PC-3 (cell line): ENCODE measurements around the gene TMIGD1. TPM values are rescaled to one million over a fixed set of nuclear protein-coding genes. Genes with fewer than 3 reads are reported as not detected.
"Not testable (repeated sequence)": the region's sequence is repeated elsewhere in the genome, so short reads cannot be mapped to it uniquely, and the experiment has no call there.

Experiments
- ATAC-seq: fragments of 200-7000 bp; cut with Tn5 transposase; 2 replicates; pipeline ENCODE4 v1.9.1; 2020; ENCODE audit warnings: mild to moderate bottlenecking, moderate library complexity
- BruUV-seq: library from RNA; stranded (reverse); fragments of 400-500 nt; replicated peaks from 2 replicates; lab custom pipeline; 2021; lab: Mats Ljungman, UMichigan
- CTCF ChIA-PET: fragments of 300-600 bp; sonication (Branson Sonifier 250); formaldehyde crosslinking; loops from one replicate; lab custom pipeline; 2022; ENCODE audit warnings: antibody characterized with exemption; lab: Charles Lee
- POLR2A ChIA-PET: fragments of 300-600 bp; sonication (Branson Sonifier 250); formaldehyde crosslinking; loops from one replicate; lab custom pipeline; 2022; ENCODE audit warnings: antibody characterized with exemption; ENCODE audit not compliant: unreplicated experiment; lab: Charles Lee
- DNase-seq: peaks from one replicate; pipeline ENCODE4 v3.0.0-alpha.2; 2015
- H2AFZ ChIP-seq: fragments of 300-600 bp; sonication (generic); 2 replicates; pipeline ENCODE4 v1.6.0; 2016; ENCODE audit warnings: antibody characterized with exemption, low read length
- H3F3A ChIP-seq: fragments of 300-600 bp; sonication (generic); one replicate; pipeline ENCODE4 v1.6.0; 2017; ENCODE audit warnings: antibody characterized with exemption, low read length, control low read depth, mild to moderate bottlenecking; ENCODE audit not compliant: unreplicated experiment
- H3K27ac ChIP-seq: fragments of 300-600 bp; sonication (generic); 2 replicates; pipeline ENCODE4 v1.5.1; 2016; ENCODE audit warnings: mild to moderate bottlenecking, low read length
- H3K27me3 ChIP-seq: fragments of 300-600 bp; sonication (generic); 2 replicates; pipeline ENCODE4 v1.6.1; 2016; ENCODE audit warnings: low read length, mixed read lengths
- H3K36me3 ChIP-seq: fragments of 300-600 bp; sonication (generic); 2 replicates; pipeline ENCODE4 v1.6.1; 2016; ENCODE audit warnings: low read depth, mixed run types, low read length, mixed read lengths
- H3K4me1 ChIP-seq: fragments of 300-600 bp; sonication (generic); 2 replicates; pipeline ENCODE4 v1.5.1; 2016; ENCODE audit warnings: low read length; ENCODE audit not compliant: insufficient read depth
- H3K4me2 ChIP-seq: fragments of 300-600 bp; sonication (generic); 2 replicates; pipeline ENCODE4 v1.6.0; 2016; ENCODE audit warnings: low read length
- H3K4me3 ChIP-seq: fragments of 300-600 bp; sonication (generic); 2 replicates; pipeline ENCODE4 v1.5.1; 2016; ENCODE audit warnings: mild to moderate bottlenecking, low read length, mixed read lengths
- H3K79me2 ChIP-seq: fragments of 300-600 bp; sonication (generic); 2 replicates; pipeline ENCODE4 v1.6.1; 2017; ENCODE audit warnings: low read length, mixed read lengths
- H3K9ac ChIP-seq: fragments of 300-600 bp; sonication (generic); 2 replicates; pipeline ENCODE4 v1.6.0; 2016; ENCODE audit warnings: mild to moderate bottlenecking, low read length
- H3K9me2 ChIP-seq: fragments of 300-600 bp; sonication (generic); replicated peaks from 2 replicates; pipeline ENCODE4 v1.6.1; 2016; ENCODE audit warnings: mixed run types, low read length, mixed read lengths
- H3K9me3 ChIP-seq: fragments of 300-600 bp; sonication (generic); 2 replicates; pipeline ENCODE4 v1.6.1; 2016; ENCODE audit warnings: low read length, mixed read lengths
- H4K20me1 ChIP-seq: fragments of 300-600 bp; sonication (generic); 2 replicates; pipeline ENCODE4 v1.6.1; 2016; ENCODE audit warnings: low read length, mixed read lengths
- CTCF ChIP-seq: fragments of 300-600 bp; sonication (generic); conservative IDR thresholded peaks from 2 replicates; pipeline ENCODE4 v1.5.1; 2017; ENCODE audit warnings: antibody characterized with exemption, low read depth, mild to moderate bottlenecking, low read length
- EZH2 ChIP-seq: fragments of 300-600 bp; sonication (generic); IDR thresholded peaks from one replicate; pipeline ENCODE4 v1.6.1; 2017; ENCODE audit warnings: antibody characterized with exemption, mild to moderate bottlenecking, low read length; ENCODE audit not compliant: unreplicated experiment
- EZH2phosphoT487 ChIP-seq: fragments of 300-600 bp; sonication (generic); IDR thresholded peaks from 2 replicates; pipeline ENCODE4 v1.6.1; 2018; ENCODE audit warnings: mild to moderate bottlenecking, antibody characterized with exemption, low read length, borderline replicate concordance
- intact Hi-C: fragments of 100-400 bp; cut with micrococcal nuclease; formaldehyde crosslinking; loops from 2 replicates; pipeline ENCODE4 v1.9.0; 2023
- total RNA-seq: library from RNA; depleted of rRNA; stranded (reverse); fragments of >200 nt; gene quantifications from 2 replicates; pipeline ENCODE4 v1.2.3, GENCODE V29; 2014

TMIGD1 gene
- total RNA-seq, 1 experiment from 2014 or later: not detected

- Histone ChIP-seq H3K9me2 (no peaks in the 10 kb centered on the region), H3K4me3 (no peak overlapping the region), H2AFZ (peak overlapping the region; percentile 71; the same call in 1 of the 2 replicates), H3K9me3 (no peaks in the 10 kb centered on the region), H3K4me1 (peaks cover 37% of the 10 kb centered on the region), H3K9ac (no peak overlapping the region), H3K36me3 (no peaks in the 10 kb centered on the region), H3K79me2 (no peaks in the 10 kb centered on the region), H3K4me2 (peak overlapping the region; percentile 79; the same call in 1 of the 2 replicates), H4K20me1 (no peaks in the 10 kb centered on the region), H3K27ac (peak overlapping the region; percentile 80), H3F3A (peaks cover 4% of the 10 kb centered on the region), H3K27me3 (no peaks in the 10 kb centered on the region)
- ChIA-PET POLR2A (no interaction called here), CTCF (no interaction called here)
- no TSS peak for BruUV-seq
- no peak for TF ChIP-seq EZH2phosphoT487
- TF ChIP-seq EZH2: no peak
- TF ChIP-seq CTCF: no peak
- no peak for DNase-seq
- intact Hi-C loops: no loop called here
- ATAC-seq: no peak
Observed at GRCh38 chr17:30343796-30344195, 9.9 kb upstream of the TMIGD1 start.

GRCh38 chr17:30343244-30343643, 9.4 kb upstream of the TMIGD1 start:
- H3K9me3 ChIP-seq, H3K27ac ChIP-seq, BruUV-seq, H4K20me1 ChIP-seq, H3K9me2 ChIP-seq, H3F3A ChIP-seq, CTCF ChIA-PET, H3K4me3 ChIP-seq, H3K36me3 ChIP-seq, H2AFZ ChIP-seq, H3K79me2 ChIP-seq, H3K9ac ChIP-seq, ATAC-seq, H3K27me3 ChIP-seq, intact Hi-C loops, POLR2A ChIA-PET, H3K4me2 ChIP-seq, DNase-seq: not testable (repeated sequence)
- peaks cover 37% of the 10 kb centered on the region for H3K4me1 ChIP-seq

- CTCF ChIA-PET: no interaction called here
- intact Hi-C loops: loop anchor here (2.0 kb wide), 1 partner anchor 29 kb away; no protein-coding TSS in a partner anchor
- no peaks in the 10 kb centered on the region for H3K36me3 ChIP-seq
Observed at GRCh38 chr17:30341703-30342249, 7.9 kb upstream of the TMIGD1 start.

More at GRCh38 chr17:30341703-30342249, 7.9 kb upstream of the TMIGD1 start:
- no peak for DNase-seq
- TF ChIP-seq EZH2: no peak
- TF ChIP-seq EZH2phosphoT487: no peak
- no peak for TF ChIP-seq CTCF
- H3K27ac ChIP-seq: no peak overlapping the region
- H3K4me1 ChIP-seq: peaks cover 37% of the 10 kb centered on the region
- no peaks in the 10 kb centered on the region for H4K20me1 ChIP-seq
- H3K9ac ChIP-seq: no peak overlapping the region
- H3K4me2 ChIP-seq: no peak overlapping the region
- H3K27me3 ChIP-seq: no peaks in the 10 kb centered on the region
- BruUV-seq: no TSS peak
- H2AFZ ChIP-seq: no peak overlapping the region
- peaks cover 4% of the 10 kb centered on the region for H3F3A ChIP-seq
- H3K9me3 ChIP-seq: no peaks in the 10 kb centered on the region
- POLR2A ChIA-PET: no interaction called here
- H3K79me2 ChIP-seq: no peaks in the 10 kb centered on the region
- H3K9me2 ChIP-seq: no peaks in the 10 kb centered on the region
- H3K4me3 ChIP-seq: no peak overlapping the region
- no peak for ATAC-seq
